ENCODE data around the gene DLG2. TPM values are rescaled to one million over a fixed set of nuclear protein-coding genes. Genes with fewer than 3 reads are reported as not detected.

The DLG2 gene
- total RNA-seq, 2 experiments from 2014 or later = 6.9 to 8.2 TPM

DNA sequence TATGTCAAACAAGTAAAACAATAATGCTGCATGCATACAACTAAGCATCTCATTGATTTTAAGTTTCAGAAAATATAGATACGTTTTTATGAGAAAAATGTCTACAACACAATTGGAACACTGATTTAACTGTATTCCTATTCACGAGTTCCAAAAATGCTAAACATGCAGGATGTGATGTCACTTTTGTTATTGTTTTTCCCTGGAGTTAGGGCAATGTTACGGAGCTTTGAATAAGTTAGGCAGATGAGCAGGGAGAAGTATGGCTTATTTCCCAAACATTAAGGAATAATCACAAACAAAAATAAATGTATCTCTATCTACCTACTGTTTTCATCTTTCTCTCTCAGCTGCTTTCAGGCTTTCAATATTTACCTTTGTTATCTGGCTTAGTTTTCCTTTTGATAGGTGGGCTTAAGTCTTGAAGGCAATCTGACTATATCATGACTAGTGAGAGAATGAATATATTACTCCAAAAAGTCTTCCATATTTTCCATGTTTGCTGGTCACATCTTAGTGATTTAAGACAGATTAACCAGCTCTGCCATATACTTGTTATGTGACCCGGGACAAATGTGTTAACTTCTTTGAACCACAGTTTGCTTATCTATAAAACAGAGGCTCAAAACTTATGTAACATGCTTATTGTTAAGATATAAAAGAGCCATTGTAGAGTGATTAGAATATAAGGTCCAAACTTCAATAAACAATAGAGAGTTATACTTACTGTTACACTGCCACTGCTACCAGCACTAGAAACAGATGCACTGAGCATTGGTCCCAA, 1486.6 kb downstream of the DLG2 start:
- H3K27ac ChIP-seq (ENCODE audit: low read depth, low read length, poor library complexity, severe bottlenecking) = no peak overlapping the region
- CTCF ChIA-PET (ENCODE audit: unreplicated experiment) = no interaction called here
- intact Hi-C loops (cut with micrococcal nuclease; ENCODE audit: unreplicated experiment) = no loop called here

DNA sequence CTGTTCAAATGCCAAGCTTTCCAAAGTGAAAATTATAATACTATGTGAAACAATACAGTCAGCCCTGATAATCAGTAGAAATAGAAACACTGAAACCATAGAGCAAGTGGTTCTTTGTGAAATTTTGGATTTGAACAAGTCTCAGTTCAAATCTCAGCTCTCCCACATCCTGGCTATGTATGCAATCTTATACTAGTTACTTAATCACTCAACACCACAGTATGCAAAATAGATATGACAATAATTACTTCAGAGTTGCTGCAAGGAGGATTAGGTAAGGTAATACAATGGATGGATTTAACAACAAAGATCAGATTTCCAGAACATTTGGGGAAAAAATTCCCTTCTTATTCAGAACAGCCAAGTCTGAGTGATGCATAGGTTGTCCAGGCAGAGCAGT, 1489.2 kb downstream of the DLG2 start:
- no peak overlapping the region for H2AFZ ChIP-seq (ENCODE audit: low read length)
- H3K27ac ChIP-seq (ENCODE audit: low read depth, low read length, poor library complexity, severe bottlenecking) = no peak overlapping the region
- intact Hi-C loops (cut with micrococcal nuclease; ENCODE audit: unreplicated experiment) = no loop called here
- H3K9me3 ChIP-seq (ENCODE audit: low read length) = no peaks in the 10 kb centered on the region
- no peaks in the 10 kb centered on the region for H3K4me1 ChIP-seq (ENCODE audit: insufficient read depth, low read length, poor library complexity, severe bottlenecking)
- no peaks in the 10 kb centered on the region for H3K36me3 ChIP-seq (ENCODE audit: insufficient read depth, low read length)
- DNase-seq (ENCODE audit: low spot score) = no peak
- CTCF ChIA-PET (ENCODE audit: unreplicated experiment) = no interaction called here
- H3K79me2 ChIP-seq (ENCODE audit: insufficient read depth, low read depth, low read length) = no peaks in the 10 kb centered on the region
- POLR2A ChIA-PET = no interaction called here
- H4K20me1 ChIP-seq (ENCODE audit: insufficient read depth, low read length) = no peaks in the 10 kb centered on the region
- no TSS peak for BruUV-seq (replicated peaks)
- no peak overlapping the region for H3K4me3 ChIP-seq (ENCODE audit: low read depth, low read length, poor library complexity, severe bottlenecking)
- TF ChIP-seq CTCF (conservative IDR thresholded peaks at IDR 0.05; ENCODE audit: low read length) = no peak
- TF ChIP-seq EZH2phosphoT487 (IDR thresholded peaks at IDR 0.05; ENCODE audit: borderline replicate concordance, low read depth, low read length) = no peak
- no peak overlapping the region for H3K4me2 ChIP-seq (ENCODE audit: low read length)
- no peaks in the 10 kb centered on the region for H3K9me2 ChIP-seq (ENCODE audit: insufficient read depth, low read length)

More for the DNA sequence above, 1486.6 kb downstream of the DLG2 start:
- Histone ChIP-seq H3K4me1 (ENCODE audit: insufficient read depth, low read length, poor library complexity, severe bottlenecking) (no peaks in the 10 kb centered on the region), H3K9me3 (ENCODE audit: low read length) (no peaks in the 10 kb centered on the region), H2AFZ (ENCODE audit: low read length) (no peak overlapping the region), H3K9me2 (ENCODE audit: insufficient read depth, low read length) (no peaks in the 10 kb centered on the region), H3K4me2 (ENCODE audit: low read length) (no peak overlapping the region), H4K20me1 (ENCODE audit: insufficient read depth, low read length) (no peaks in the 10 kb centered on the region), H3K79me2 (ENCODE audit: insufficient read depth, low read depth, low read length) (no peaks in the 10 kb centered on the region), H3K4me3 (ENCODE audit: low read depth, low read length, poor library complexity, severe bottlenecking) (no peak overlapping the region), H3K36me3 (ENCODE audit: insufficient read depth, low read length) (no peaks in the 10 kb centered on the region)
- POLR2A ChIA-PET = no interaction called here
- BruUV-seq (replicated peaks) = no TSS peak
- no peak for DNase-seq (ENCODE audit: low spot score)
- TF ChIP-seq CTCF (conservative IDR thresholded peaks at IDR 0.05; ENCODE audit: low read length) (no peak), EZH2phosphoT487 (IDR thresholded peaks at IDR 0.05; ENCODE audit: borderline replicate concordance, low read depth, low read length) (no peak)

DNA sequence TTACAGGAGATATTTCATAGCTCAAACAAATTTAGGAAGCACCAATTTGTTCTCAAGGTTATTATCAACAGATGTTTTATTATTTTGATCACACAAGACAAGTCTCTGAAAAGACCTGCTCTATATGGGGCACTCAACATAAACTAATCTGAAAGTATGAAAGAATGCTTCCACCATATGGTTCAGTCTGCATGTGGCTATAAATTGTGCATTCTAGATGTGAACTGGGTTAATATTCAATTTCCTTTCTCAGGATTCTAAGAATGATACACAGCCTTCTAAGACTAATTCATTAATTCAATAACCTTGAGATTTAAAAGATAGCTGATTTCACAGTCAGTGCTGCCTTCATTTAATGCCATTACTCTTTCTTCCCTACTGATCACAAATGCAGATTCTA, 1489.6 kb downstream of the DLG2 start:
- H3K4me3 ChIP-seq (ENCODE audit: low read depth, low read length, poor library complexity, severe bottlenecking) = no peak overlapping the region
- H4K20me1 ChIP-seq (ENCODE audit: insufficient read depth, low read length) = no peaks in the 10 kb centered on the region
- H3K79me2 ChIP-seq (ENCODE audit: insufficient read depth, low read depth, low read length) = no peaks in the 10 kb centered on the region
- no peak overlapping the region for H3K4me2 ChIP-seq (ENCODE audit: low read length)
- TF ChIP-seq CTCF (conservative IDR thresholded peaks at IDR 0.05; ENCODE audit: low read length) = no peak
- no peak for TF ChIP-seq EZH2phosphoT487 (IDR thresholded peaks at IDR 0.05; ENCODE audit: borderline replicate concordance, low read depth, low read length)
- H3K36me3 ChIP-seq (ENCODE audit: insufficient read depth, low read length) = no peaks in the 10 kb centered on the region
- POLR2A ChIA-PET = no interaction called here
- no TSS peak for BruUV-seq (replicated peaks)
- H3K9me3 ChIP-seq (ENCODE audit: low read length) = no peaks in the 10 kb centered on the region
- CTCF ChIA-PET (ENCODE audit: unreplicated experiment) = no interaction called here
- intact Hi-C loops (cut with micrococcal nuclease; ENCODE audit: unreplicated experiment) = no loop called here
- H2AFZ ChIP-seq (ENCODE audit: low read length) = no peak overlapping the region
- DNase-seq (ENCODE audit: low spot score) = no peak
- no peaks in the 10 kb centered on the region for H3K4me1 ChIP-seq (ENCODE audit: insufficient read depth, low read length, poor library complexity, severe bottlenecking)
- H3K9me2 ChIP-seq (ENCODE audit: insufficient read depth, low read length) = no peaks in the 10 kb centered on the region
- no peak overlapping the region for H3K27ac ChIP-seq (ENCODE audit: low read depth, low read length, poor library complexity, severe bottlenecking)
